HL-60/S4 (cell line): Measurements from ENCODE around the gene C1QBP.
"Not testable (repeated sequence)": the region's sequence is repeated elsewhere in the genome, so short reads cannot be mapped to it uniquely, and the experiment has no call there.

Experiments used
- in situ Hi-C: fragments of 300-500 bp; cut with MboI; formaldehyde crosslinking; loops from 2 replicates; pipeline ENCODE4 v1.14.3; 2022; ENCODE audit warnings: low sequenced_read_pairs

C1QBP gene

GRCh38 chr17:5438716-5439445 lies at the start of gene C1QBP:
TSS of gene C1QBP (minus strand) at chr17:5439155. CDS start at chr17:5439073, 82 bp downstream.
- in situ Hi-C loops, result no loop called here

- in situ Hi-C loops, result no loop called here
These were observed 49.8 kb upstream of the C1QBP start for GRCh38 chr17:5488752-5489151.

GRCh38 chr17:5486206-5487124 lies 47.5 kb upstream of the C1QBP start, which contains the start of gene MIS12:
TSS of gene MIS12 (plus strand) at chr17:5486566. CDS start at chr17:5488863, 2,297 bp downstream.
- in situ Hi-C loops, result no loop called here

GRCh38 chr17:5485270-5486205 lies 46.6 kb upstream of the C1QBP start, which contains the start of gene DERL2:
TSS of gene DERL2 (minus strand) at chr17:5486178. CDS start at chr17:5486161, 17 bp downstream.
- in situ Hi-C loops, result no loop called here

GRCh38 chr17:5481451-5481850 lies 42.5 kb upstream of the C1QBP start:
- in situ Hi-C loops, result no loop called here

GRCh38 chr17:5480962-5481361 lies 42.0 kb upstream of the C1QBP start:
- in situ Hi-C loops, result no loop called here

GRCh38 chr17:5478992-5479391 lies 40.0 kb upstream of the C1QBP start:
- in situ Hi-C loops, result no loop called here

- in situ Hi-C loops, result no loop called here
These were observed 35.0 kb upstream of the C1QBP start for GRCh38 chr17:5473906-5474305.

GRCh38 chr17:5472511-5472910 lies 33.6 kb upstream of the C1QBP start:
- in situ Hi-C loops, result no loop called here

- in situ Hi-C loops, result no loop called here
These were observed 29.1 kb upstream of the C1QBP start for GRCh38 chr17:5468075-5468473.

- in situ Hi-C loops, result no loop called here
These were observed 28.5 kb upstream of the C1QBP start for GRCh38 chr17:5467416-5467815.

- in situ Hi-C loops, result no loop called here
These were observed 27.3 kb upstream of the C1QBP start for GRCh38 chr17:5466295-5466694.

GRCh38 chr17:5464717-5465507 lies 26.0 kb upstream of the C1QBP start:
- in situ Hi-C loops, result no loop called here

- in situ Hi-C loops, result no loop called here
These were observed 7.8 kb upstream of the C1QBP start for GRCh38 chr17:5446786-5447185.

- in situ Hi-C loops, result no loop called here
These were observed 5.3 kb upstream of the C1QBP start for GRCh38 chr17:5444209-5444608.

- in situ Hi-C loops, result no loop called here
These were observed 4.8 kb upstream of the C1QBP start for GRCh38 chr17:5443728-5444127.

GRCh38 chr17:5439446-5439764 lies 450 bp upstream of the C1QBP start:
- in situ Hi-C loops, result no loop called here

- in situ Hi-C loops, result no loop called here
These were observed 1.1 kb downstream of the C1QBP start for GRCh38 chr17:5437721-5438317.

- in situ Hi-C loops, result not testable (repeated sequence)
These were observed 3.1 kb downstream of the C1QBP start for GRCh38 chr17:5435781-5436315.
